ENCODE results near the gene FAM114A1.

Gene FAM114A1

DNA sequence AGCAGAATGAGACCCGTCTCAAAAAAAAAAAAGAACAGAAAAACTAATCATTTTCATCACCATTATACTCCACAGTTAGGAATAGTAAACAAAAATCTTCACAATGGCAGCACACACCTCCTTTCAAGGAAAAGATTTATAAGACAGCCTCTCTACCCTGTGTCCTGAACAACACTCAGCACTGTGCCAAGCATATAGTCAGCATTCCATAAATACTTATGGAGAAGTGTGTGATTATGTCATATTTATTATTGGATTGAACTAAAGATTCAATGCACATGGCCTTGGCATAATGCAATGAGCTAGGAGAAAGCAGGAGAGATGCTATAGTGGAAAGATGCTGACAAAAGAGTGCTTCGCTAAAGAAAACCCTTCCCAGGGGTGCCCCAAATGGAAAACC, 52.6 kb downstream of the FAM114A1 start:
- peaks cover 5% of the 10 kb centered on the region; the same call in 1 of the 2 replicates for H3K36me3 ChIP-seq (ENCODE audit: control insufficient read depth, insufficient read depth, low read length)
- H3K27ac ChIP-seq (ENCODE audit: low read depth, low read length), result no peak overlapping the region
- H3K4me1 ChIP-seq (ENCODE audit: control insufficient read depth, insufficient read depth, low read length), result 0 out of 2 replicates have a peak, but pooled peaks cover 3% of the 10 kb centered on the region
- no peak overlapping the region for H3K4me3 ChIP-seq (ENCODE audit: low read depth, low read length)
- no peaks in the 10 kb centered on the region for H3K9me3 ChIP-seq (ENCODE audit: control insufficient read depth, insufficient read depth, low read length)
- H3K27me3 ChIP-seq (ENCODE audit: control insufficient read depth, insufficient read depth, low read length), result no peaks in the 10 kb centered on the region
- H3K9ac ChIP-seq (ENCODE audit: low read depth, low read length), result no peak overlapping the region

DNA sequence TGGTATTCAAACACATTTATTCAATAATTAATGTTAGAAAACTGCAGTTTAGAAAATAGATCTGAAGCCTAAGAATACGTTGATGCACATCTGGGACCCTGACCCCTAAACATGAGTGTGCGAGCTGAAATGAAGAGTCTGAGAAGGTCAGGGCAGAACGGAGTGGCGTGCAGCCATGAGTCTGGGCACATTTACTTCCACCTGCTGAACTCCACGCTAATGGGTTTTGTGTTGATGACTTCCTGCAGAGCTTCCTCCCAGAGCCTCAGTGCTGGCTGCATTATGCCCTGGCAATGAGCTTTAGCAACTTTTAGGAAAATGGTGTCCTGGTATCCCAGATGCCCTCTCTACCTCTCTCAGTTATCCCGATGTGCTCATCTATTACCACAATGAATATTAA, 53.1 kb downstream of the FAM114A1 start:
- Histone ChIP-seq H3K36me3 (ENCODE audit: control insufficient read depth, insufficient read depth, low read length) (0 out of 2 replicates have a peak, but pooled peaks cover 2% of the 10 kb centered on the region), H3K4me3 (ENCODE audit: low read depth, low read length) (no peak overlapping the region), H3K9ac (ENCODE audit: low read depth, low read length) (no peak overlapping the region), H3K27ac (ENCODE audit: low read depth, low read length) (no peak overlapping the region), H3K27me3 (ENCODE audit: control insufficient read depth, insufficient read depth, low read length) (no peaks in the 10 kb centered on the region), H3K9me3 (ENCODE audit: control insufficient read depth, insufficient read depth, low read length) (no peaks in the 10 kb centered on the region), H3K4me1 (ENCODE audit: control insufficient read depth, insufficient read depth, low read length) (0 out of 2 replicates have a peak, but pooled peaks cover 3% of the 10 kb centered on the region)

DNA sequence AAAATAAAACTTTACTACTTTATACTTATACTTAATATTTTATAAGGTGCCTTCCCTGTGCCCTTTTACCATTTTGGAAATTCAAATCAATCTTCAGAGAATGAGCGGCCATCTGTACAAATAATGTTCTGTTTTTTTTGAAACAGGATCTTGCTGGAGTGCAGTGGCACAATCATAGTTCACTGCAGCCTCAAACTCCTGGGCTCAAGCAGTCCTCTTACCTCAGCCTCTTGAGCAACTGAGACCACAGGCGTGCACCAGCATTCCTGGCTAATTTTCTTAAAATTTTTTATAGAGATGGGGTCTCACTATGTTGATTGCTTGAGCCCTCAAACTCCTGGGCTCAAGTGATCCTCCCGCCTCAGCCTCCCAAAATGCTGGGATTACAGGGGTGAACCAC, 53.5 kb downstream of the FAM114A1 start:
- H3K36me3 ChIP-seq (ENCODE audit: control insufficient read depth, insufficient read depth, low read length), result no peaks in the 10 kb centered on the region
- 0 out of 2 replicates have a peak, but pooled peaks cover 3% of the 10 kb centered on the region for H3K4me1 ChIP-seq (ENCODE audit: control insufficient read depth, insufficient read depth, low read length)
- H3K27me3 ChIP-seq (ENCODE audit: control insufficient read depth, insufficient read depth, low read length), result no peaks in the 10 kb centered on the region
- no peak overlapping the region for H3K27ac ChIP-seq (ENCODE audit: low read depth, low read length)
- no peaks in the 10 kb centered on the region for H3K9me3 ChIP-seq (ENCODE audit: control insufficient read depth, insufficient read depth, low read length)
- H3K4me3 ChIP-seq (ENCODE audit: low read depth, low read length), result no peak overlapping the region
- H3K9ac ChIP-seq (ENCODE audit: low read depth, low read length), result no peak overlapping the region

DNA sequence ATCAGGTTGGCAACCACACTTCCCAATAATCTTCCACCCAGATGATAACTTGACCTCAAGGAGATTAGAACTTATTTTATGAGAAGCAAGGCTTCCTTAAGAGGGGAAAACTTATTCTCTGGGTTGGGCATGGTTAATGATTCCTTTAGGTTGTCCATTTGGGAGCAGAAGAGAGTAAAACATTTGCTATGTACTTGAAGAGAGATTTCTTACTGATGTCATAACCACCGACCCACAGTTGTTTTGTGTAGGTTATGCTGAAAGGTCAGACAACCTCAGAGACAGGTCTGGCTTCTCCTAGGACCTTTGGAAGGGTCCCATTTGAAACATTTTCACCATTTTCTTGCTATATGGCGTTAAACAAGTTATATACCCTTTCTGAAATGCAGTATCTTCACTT, 56.1 kb downstream of the FAM114A1 start:
- 0 out of 2 replicates have a peak, but pooled peaks cover 3% of the 10 kb centered on the region for H3K4me1 ChIP-seq (ENCODE audit: control insufficient read depth, insufficient read depth, low read length)
- no peaks in the 10 kb centered on the region for H3K27me3 ChIP-seq (ENCODE audit: control insufficient read depth, insufficient read depth, low read length)
- H3K4me3 ChIP-seq (ENCODE audit: low read depth, low read length), result no peak overlapping the region
- H3K9me3 ChIP-seq (ENCODE audit: control insufficient read depth, insufficient read depth, low read length), result no peaks in the 10 kb centered on the region
- H3K27ac ChIP-seq (ENCODE audit: low read depth, low read length), result no peak overlapping the region
- H3K9ac ChIP-seq (ENCODE audit: low read depth, low read length), result no peak overlapping the region
- H3K36me3 ChIP-seq (ENCODE audit: control insufficient read depth, insufficient read depth, low read length), result no peaks in the 10 kb centered on the region

DNA sequence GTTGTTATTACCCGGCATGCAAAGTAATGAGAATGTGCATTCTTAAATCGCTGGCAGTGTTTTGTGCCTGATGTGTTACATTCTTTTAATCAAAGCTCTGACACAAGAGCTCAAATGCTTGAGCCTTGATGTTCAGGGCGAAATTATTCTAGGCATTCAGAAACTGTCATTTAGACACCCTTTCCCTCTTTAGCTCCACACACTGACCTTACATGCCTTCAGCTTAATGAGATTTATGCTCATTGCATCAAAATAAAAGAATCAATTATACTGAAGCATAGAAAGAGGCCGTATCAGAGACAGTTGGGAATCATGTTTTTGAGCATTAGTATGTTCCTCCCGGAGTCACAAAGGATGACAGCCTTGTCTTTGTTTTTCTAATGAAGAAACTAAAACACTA, 56.7 kb downstream of the FAM114A1 start:
- Histone ChIP-seq H3K36me3 (ENCODE audit: control insufficient read depth, insufficient read depth, low read length) (no peaks in the 10 kb centered on the region), H3K27ac (ENCODE audit: low read depth, low read length) (no peak overlapping the region), H3K27me3 (ENCODE audit: control insufficient read depth, insufficient read depth, low read length) (no peaks in the 10 kb centered on the region), H3K4me1 (ENCODE audit: control insufficient read depth, insufficient read depth, low read length) (0 out of 2 replicates have a peak, but pooled peaks cover 3% of the 10 kb centered on the region), H3K9ac (ENCODE audit: low read depth, low read length) (no peak overlapping the region), H3K4me3 (ENCODE audit: low read depth, low read length) (no peak overlapping the region), H3K9me3 (ENCODE audit: control insufficient read depth, insufficient read depth, low read length) (no peaks in the 10 kb centered on the region)

DNA sequence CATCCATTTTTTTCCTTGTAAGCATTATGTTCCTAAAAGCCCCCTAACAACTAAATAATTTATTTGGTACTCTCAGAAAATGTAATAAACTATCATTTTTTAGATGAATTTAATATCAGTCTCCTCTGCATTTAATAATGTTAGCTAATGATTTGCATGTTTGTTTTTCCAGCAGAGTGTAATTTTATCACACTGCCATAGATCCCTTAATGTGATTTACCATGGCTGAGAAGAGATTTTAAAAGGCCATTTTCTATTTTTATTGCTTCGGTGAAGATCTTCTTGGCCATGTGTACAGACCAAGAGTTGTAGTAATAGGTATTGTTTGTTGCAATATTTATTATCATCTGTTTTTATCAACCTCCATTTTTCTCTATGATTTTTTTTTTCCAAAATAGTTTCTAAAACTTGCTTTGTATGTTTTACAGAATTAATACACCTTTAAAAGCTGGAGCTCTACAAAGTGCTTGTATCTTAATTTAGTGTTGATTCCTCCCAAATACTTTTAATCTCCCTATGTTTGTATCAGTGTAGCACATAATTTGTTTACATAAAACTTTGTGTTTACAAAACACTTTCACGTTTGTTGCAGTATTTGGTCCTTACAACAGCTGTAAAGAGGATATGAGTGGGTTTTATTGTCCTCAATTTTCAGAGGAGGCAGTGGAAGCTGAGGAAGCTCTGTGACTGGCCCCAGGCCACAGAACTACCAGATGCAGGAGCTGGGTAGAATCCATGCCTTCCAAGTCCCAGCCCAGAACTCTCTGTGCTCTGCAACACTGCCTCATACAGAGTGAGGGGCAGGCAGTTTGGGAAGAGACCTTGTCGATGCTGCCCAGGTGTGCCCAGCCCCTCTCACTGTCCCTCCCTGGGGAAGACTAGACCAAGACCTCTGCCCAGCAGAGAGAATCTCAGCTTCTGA, 58.1 kb downstream of the FAM114A1 start:
- H3K9me3 ChIP-seq (ENCODE audit: control insufficient read depth, insufficient read depth, low read length), result no peaks in the 10 kb centered on the region
- no peaks in the 10 kb centered on the region for H3K27me3 ChIP-seq (ENCODE audit: control insufficient read depth, insufficient read depth, low read length)
- no peaks in the 10 kb centered on the region for H3K36me3 ChIP-seq (ENCODE audit: control insufficient read depth, insufficient read depth, low read length)
- 0 out of 2 replicates have a peak, but pooled peaks cover 3% of the 10 kb centered on the region for H3K4me1 ChIP-seq (ENCODE audit: control insufficient read depth, insufficient read depth, low read length)
- no peak overlapping the region for H3K4me3 ChIP-seq (ENCODE audit: low read depth, low read length)
- H3K9ac ChIP-seq (ENCODE audit: low read depth, low read length), result no peak overlapping the region
- H3K27ac ChIP-seq (ENCODE audit: low read depth, low read length), result no peak overlapping the region

DNA sequence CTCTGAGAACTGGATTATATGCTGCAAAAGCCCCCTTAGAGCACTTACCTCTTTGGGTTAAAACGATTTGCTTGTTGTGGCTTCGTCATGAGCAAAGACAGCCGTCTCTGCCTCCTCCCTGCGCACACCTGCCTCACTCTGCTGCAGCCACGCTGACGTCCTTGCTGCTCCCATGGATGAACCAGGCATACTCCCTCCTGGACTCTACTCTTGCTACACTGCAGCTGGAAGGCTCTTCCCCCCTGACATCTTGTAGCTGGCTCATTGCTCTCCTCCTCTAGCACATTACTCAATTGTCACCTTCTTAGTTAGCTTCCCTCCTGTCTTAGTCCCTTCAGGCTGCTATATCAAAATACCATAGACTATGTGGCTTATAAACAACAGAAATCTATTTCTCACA, 59.3 kb downstream of the FAM114A1 start:
- no peaks in the 10 kb centered on the region for H3K9me3 ChIP-seq (ENCODE audit: control insufficient read depth, insufficient read depth, low read length)
- H3K27ac ChIP-seq (ENCODE audit: low read depth, low read length), result no peak overlapping the region
- H3K27me3 ChIP-seq (ENCODE audit: control insufficient read depth, insufficient read depth, low read length), result no peaks in the 10 kb centered on the region
- H3K9ac ChIP-seq (ENCODE audit: low read depth, low read length), result no peak overlapping the region
- H3K4me3 ChIP-seq (ENCODE audit: low read depth, low read length), result no peak overlapping the region
- no peaks in the 10 kb centered on the region for H3K36me3 ChIP-seq (ENCODE audit: control insufficient read depth, insufficient read depth, low read length)
- 0 out of 2 replicates have a peak, but pooled peaks cover 3% of the 10 kb centered on the region for H3K4me1 ChIP-seq (ENCODE audit: control insufficient read depth, insufficient read depth, low read length)

DNA sequence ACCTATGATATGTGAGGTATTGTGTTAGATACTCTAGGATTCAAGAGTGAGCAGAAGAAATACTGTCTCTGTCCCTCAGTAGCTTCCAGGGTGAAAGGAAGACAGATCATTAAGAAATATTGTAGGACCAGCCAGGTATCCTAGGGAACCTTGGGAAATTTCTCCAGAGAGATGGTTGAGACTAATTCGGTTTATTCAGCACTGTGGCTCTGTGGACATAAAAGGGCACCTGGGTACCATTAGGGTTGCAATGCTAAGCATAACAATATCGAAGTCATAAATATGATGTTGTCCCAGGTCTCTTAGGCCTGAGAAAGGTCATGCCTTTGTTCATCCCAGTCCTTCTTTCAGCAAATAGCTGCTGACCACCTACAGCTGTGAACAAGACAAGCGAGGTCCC, 61.0 kb downstream of the FAM114A1 start:
- Histone ChIP-seq H3K9me3 (ENCODE audit: control insufficient read depth, insufficient read depth, low read length) (no peaks in the 10 kb centered on the region), H3K27me3 (ENCODE audit: control insufficient read depth, insufficient read depth, low read length) (no peaks in the 10 kb centered on the region), H3K36me3 (ENCODE audit: control insufficient read depth, insufficient read depth, low read length) (no peaks in the 10 kb centered on the region), H3K4me1 (ENCODE audit: control insufficient read depth, insufficient read depth, low read length) (0 out of 2 replicates have a peak, but pooled peaks cover 3% of the 10 kb centered on the region), H3K4me3 (ENCODE audit: low read depth, low read length) (no peak overlapping the region), H3K9ac (ENCODE audit: low read depth, low read length) (no peak overlapping the region), H3K27ac (ENCODE audit: low read depth, low read length) (no peak overlapping the region)

DNA sequence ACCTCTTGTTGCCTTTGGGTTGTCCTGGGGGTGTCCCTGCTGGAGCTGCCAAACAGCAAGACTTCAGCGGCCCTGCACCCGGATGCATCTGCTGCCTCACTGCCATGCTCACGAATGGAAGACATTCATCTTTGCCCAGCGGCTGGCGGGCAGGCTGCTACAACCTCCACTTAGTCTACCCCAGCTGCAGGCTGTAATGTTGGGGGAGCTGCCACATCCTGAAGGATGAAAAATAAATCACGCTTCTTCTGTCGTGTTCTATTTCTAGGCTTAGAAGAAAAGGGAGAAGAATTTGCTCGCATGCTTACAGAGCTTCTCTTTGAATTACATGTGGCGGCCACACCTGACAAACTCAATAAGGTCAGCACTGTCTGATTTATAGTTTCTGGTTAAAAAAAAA, 61.4 kb downstream of the FAM114A1 start:
- H3K9me3 ChIP-seq (ENCODE audit: control insufficient read depth, insufficient read depth, low read length), result no peaks in the 10 kb centered on the region
- no peak overlapping the region for H3K4me3 ChIP-seq (ENCODE audit: low read depth, low read length)
- H3K27me3 ChIP-seq (ENCODE audit: control insufficient read depth, insufficient read depth, low read length), result no peaks in the 10 kb centered on the region
- H3K4me1 ChIP-seq (ENCODE audit: control insufficient read depth, insufficient read depth, low read length), result 0 out of 2 replicates have a peak, but pooled peaks cover 3% of the 10 kb centered on the region
- H3K27ac ChIP-seq (ENCODE audit: low read depth, low read length), result no peak overlapping the region
- no peak overlapping the region for H3K9ac ChIP-seq (ENCODE audit: low read depth, low read length)
- no peaks in the 10 kb centered on the region for H3K36me3 ChIP-seq (ENCODE audit: control insufficient read depth, insufficient read depth, low read length)

DNA sequence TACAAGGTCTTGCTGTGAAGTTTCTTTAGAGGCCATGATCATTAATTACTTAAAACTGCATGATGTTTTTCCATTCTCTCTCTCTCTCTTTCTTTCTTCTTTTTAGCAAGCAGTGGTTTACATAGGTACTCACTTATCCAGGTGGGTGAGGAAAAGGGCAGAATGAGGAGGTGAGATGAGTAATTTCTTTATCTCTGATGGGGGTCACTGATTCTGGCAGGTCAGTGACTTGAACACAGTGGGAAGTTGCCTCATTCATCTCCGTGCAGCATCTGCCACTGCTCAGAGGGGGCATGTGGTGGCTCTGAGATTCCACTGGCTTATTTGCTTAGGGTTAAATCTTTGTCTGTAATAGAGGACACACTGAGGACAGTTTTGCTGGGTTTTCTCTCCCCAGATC, 62.6 kb downstream of the FAM114A1 start:
- no peaks in the 10 kb centered on the region for H3K36me3 ChIP-seq (ENCODE audit: control insufficient read depth, insufficient read depth, low read length)
- no peaks in the 10 kb centered on the region for H3K4me1 ChIP-seq (ENCODE audit: control insufficient read depth, insufficient read depth, low read length)
- no peak overlapping the region for H3K9ac ChIP-seq (ENCODE audit: low read depth, low read length)
- H3K27me3 ChIP-seq (ENCODE audit: control insufficient read depth, insufficient read depth, low read length), result no peaks in the 10 kb centered on the region
- no peak overlapping the region for H3K4me3 ChIP-seq (ENCODE audit: low read depth, low read length)
- no peak overlapping the region for H3K27ac ChIP-seq (ENCODE audit: low read depth, low read length)
- no peaks in the 10 kb centered on the region for H3K9me3 ChIP-seq (ENCODE audit: control insufficient read depth, insufficient read depth, low read length)

DNA sequence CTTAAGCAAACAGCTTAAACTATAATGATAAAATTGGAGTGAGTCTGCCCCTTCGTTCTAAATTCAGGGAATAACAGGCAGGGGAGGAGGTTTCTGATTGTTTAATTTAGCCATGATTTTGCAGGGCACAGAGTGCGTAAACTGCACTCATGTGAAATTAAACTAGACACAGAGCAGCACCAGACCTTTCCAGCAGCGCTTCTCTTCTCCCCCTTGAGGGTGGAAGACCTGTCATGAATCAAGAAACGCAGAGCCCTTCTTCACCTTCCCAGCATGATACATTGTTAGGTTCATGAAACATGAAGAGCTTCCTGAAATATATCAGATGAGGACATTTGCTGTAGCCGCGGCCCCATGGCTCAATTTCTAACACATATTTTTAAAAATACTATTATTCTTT, 63.1 kb downstream of the FAM114A1 start:
- no peaks in the 10 kb centered on the region for H3K36me3 ChIP-seq (ENCODE audit: control insufficient read depth, insufficient read depth, low read length)
- no peak overlapping the region for H3K9ac ChIP-seq (ENCODE audit: low read depth, low read length)
- H3K27ac ChIP-seq (ENCODE audit: low read depth, low read length), result no peak overlapping the region
- no peak overlapping the region for H3K4me3 ChIP-seq (ENCODE audit: low read depth, low read length)
- H3K9me3 ChIP-seq (ENCODE audit: control insufficient read depth, insufficient read depth, low read length), result no peaks in the 10 kb centered on the region
- no peaks in the 10 kb centered on the region for H3K4me1 ChIP-seq (ENCODE audit: control insufficient read depth, insufficient read depth, low read length)
- no peaks in the 10 kb centered on the region for H3K27me3 ChIP-seq (ENCODE audit: control insufficient read depth, insufficient read depth, low read length)
